Forelimb muscle (tissue), 1 donor: ENCODE measurements around the gene FUT3. TPM values are rescaled to one million over a fixed set of nuclear protein-coding genes. Genes with fewer than 3 reads are reported as not detected.
A peak's percentile ranks its signal among the peaks of the same experiment; 100 is the strongest.
"Not testable (repeated sequence)": the region's sequence is repeated elsewhere in the genome, so short reads cannot be mapped to it uniquely, and the experiment has no call there.

Experiments used
- DNase-seq: peaks from one replicate; pipeline ENCODE4 v3.0.0-alpha.2; 2013; ENCODE audit warnings: low read depth
- polyA plus RNA-seq: library from polyadenylated mRNA; unstranded; fragments of 120-200 nt; gene quantifications from one replicate; pipeline ENCODE4 v1.2.1, GENCODE V29; 2013; ENCODE audit not compliant: insufficient read length

Gene FUT3
- polyA plus RNA-seq, 1 donor = 0.25 TPM

GRCh38 chr19:5848621-5849020, 2.6 kb downstream of the FUT3 start:
- not testable (repeated sequence) for DNase-seq

DNA sequence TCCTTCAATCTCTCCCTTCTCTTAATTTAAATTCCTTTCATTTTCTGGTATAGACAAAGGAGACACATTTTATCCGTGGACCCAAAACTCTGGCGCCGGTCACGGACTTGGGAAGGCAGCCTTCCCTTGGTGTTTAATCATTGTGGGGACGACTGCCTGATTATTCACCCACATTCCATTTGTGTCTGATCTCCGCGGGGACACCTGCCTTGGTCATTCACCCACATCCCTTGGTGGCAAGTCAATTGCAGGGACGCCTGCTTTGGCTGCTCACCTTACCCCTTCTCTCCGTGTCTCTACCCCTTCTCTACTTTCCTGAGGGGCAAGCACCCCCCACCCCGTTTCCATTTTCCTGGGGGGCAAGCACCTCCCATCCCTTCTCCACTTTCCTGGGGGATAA, 3.4 kb downstream of the FUT3 start:
- DNase-seq = not testable (repeated sequence)

DNA sequence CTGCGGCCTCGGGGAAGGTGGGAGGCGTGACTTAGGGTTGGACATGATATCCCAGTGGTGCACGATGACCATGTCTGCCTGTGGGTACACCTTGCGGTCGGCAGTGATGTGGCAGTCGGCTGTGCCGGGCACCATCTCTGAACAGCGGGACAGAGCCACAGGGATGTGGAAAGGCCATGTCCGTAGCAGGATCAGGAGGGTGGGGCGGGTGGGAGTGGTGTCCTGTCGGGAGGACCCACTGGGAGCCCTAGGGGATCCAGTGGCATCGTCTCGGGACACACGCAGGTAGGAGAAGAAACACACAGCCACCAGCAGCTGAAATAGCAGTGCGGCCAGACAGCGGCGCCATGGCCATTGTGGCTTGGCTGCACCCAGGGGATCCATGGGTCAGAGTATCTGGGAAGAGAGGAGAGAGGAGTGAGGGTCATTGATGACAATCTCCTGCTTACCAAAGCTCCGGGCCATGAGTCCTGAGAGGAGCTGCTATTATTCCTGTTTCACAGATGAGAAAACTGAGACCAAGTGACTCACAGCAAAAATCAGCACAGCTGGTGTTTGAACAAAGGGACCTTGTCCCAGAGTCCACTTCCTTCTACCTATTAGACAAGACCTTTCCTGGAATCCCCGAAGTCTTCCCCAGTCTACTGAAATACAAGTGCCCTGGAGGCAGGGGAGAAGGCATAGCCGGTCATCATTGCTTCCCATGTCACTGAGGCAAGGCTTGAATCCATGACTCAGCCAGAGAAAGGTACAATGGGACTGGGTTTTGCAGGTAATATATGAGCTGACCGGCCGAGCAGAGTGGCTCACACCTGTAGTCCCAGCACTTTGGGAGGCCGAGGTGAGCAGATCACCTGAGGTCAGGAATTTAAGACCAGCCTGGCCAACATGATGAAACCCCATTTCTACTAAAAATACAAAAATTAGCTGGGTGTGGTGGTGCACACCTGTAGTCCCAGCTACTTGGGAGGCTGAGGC, 6.5 kb downstream of the FUT3 start:
- no peak for DNase-seq

DNA sequence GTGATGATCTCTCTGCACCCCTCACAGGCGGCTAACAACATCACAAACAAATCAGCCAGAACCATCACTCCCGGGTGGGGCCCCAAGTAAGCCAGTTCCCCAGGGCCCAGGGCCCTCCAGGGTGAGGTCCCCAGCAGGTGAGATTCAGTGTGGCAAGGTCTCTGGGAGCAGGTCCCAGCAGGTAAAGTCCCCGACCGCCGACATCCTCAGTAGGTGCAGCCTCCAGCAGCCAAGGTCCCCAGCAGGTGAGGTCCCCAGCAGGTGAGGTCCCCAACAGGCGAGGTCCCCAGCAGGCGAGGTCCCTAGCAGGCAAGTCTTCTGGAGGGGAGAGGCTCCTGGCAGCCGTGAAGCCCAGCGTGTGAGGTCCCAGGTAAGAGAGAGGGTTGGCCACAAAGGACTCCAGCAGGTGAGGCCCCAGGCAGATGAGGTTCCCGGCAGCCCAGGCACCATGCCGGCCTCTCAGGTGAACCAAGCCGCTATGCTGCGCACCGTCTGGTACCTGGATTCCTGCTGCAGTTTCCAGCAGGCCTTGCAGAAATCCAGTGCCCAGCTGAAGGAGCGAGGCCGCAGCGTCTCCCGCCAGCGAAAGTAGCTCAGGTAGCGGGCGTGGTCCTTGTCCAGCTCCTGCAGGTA, 7.8 kb downstream of the FUT3 start:
- no peak for DNase-seq

DNA sequence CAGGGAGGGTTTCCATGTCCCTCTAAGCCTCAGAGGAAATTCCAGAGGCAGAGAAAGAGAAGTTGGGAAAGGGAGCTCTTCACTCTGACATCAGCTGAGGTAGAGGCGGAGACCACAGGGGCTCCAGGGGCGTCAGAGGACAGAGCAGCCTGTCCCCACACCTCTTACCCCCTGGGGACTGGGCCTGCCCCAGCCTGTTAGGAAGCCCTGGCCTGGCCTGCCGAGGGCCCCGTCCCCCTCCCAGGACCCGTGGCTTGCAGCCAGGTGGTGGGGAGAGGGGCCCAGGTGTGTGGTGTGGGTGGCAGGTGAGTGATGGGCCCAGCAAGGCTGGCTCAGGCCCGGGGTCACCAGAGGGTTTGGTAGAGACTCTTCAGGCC, 9.5 kb downstream of the FUT3 start:
- not testable (repeated sequence) for DNase-seq

- DNase-seq = no peak
These were observed 11.9 kb downstream of the FUT3 start, which contains the start of gene FUT6 for GRCh38 chr19:5839065-5840017. Gene FUT6 (minus strand): TSS chr19:5839702. CDS start chr19:5832567, 7,135 bp downstream.

DNA sequence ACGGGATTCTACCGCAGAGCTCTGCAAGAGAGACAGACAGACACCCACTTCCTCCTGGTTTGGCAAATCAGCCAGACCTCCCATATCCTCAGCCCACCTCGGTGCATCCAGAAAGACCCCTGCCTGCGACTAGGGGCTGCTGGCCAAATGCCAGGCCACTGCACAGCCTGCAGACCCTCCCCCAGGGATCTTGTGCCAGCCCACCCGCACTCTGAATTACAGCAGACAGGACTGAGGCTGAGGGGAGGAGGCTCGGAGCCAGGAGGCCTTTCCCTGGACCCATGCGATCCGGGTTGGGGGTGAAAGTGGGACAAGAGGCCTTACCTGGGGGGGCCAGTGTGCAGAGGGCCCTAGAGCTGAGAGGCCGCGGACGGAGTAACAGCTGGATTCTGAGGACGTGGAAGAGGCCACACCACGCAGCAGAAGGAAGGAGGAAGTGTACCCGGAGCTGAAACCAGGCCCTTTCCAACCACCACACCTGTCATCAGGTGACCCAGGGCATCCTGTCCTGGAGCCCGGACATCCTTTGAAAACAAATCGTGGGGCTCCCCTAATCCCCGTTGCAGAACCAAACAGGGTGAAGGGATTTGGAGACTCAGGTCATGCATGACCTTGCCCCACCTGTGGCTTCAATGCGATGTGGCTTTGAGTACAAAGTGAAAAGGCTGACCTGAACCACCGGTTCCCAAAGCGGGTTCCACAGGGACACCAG, 12.7 kb downstream of the FUT3 start:
- no peak for DNase-seq

GRCh38 chr19:5837761-5838352, 13.4 kb downstream of the FUT3 start:
- DNase-seq = no peak

DNA sequence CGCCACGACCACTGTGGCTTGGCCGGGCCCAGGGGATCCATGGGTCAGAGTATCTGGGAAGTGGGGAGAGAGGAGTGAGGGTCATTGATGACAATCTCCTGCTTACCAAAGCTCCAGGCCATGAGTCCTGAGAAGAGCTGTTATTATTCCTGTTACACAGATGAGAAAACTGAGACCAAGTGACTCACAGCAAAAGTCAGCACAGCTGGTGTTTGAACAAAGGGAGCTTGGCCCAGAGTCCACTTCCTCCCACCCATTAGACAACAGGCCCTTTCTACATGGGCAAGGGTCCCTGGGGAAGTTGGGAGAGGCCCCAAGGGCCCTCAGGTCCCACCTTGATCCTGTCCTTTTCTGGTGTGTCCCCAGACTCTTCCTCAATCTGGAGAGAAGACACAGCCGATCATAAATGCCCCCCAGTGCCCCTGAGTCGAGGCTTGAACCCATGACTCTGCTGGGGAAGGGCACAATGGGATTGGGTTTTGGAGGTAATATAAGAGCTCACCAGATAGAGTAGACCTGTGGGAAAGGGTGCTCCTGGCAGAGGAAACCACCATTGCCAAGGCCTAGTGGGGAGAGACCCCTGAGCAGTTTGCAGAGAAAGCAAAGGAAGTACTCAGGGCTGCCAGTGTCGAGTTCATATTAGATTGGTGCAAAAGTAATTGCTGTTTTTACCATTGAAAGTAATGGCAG, 18.6 kb downstream of the FUT3 start:
- DNase-seq = no peak

- no peak for DNase-seq
These were observed 19.2 kb downstream of the FUT3 start for GRCh38 chr19:5832061-5832460.

DNA sequence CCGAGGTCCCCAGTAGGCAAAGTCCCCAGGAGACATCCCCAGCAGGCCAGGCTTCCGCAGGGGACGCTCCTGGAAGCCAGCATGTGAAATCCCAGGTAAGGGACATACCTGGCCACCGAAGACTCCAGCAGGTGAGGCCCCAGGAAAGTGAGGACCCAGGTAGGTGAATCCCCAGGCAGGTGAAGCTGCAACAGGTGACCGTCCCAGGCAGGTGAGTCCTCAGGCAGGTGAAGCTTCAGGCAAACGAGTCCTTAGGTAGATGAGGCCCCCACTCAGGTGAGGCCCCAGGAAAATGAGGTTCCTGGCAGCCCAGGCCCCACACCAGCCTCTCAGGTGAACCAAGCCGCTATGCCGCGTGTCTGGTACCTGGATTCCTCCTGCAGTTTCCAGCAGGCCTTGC, 20.1 kb downstream of the FUT3 start:
- DNase-seq = no peak

DNA sequence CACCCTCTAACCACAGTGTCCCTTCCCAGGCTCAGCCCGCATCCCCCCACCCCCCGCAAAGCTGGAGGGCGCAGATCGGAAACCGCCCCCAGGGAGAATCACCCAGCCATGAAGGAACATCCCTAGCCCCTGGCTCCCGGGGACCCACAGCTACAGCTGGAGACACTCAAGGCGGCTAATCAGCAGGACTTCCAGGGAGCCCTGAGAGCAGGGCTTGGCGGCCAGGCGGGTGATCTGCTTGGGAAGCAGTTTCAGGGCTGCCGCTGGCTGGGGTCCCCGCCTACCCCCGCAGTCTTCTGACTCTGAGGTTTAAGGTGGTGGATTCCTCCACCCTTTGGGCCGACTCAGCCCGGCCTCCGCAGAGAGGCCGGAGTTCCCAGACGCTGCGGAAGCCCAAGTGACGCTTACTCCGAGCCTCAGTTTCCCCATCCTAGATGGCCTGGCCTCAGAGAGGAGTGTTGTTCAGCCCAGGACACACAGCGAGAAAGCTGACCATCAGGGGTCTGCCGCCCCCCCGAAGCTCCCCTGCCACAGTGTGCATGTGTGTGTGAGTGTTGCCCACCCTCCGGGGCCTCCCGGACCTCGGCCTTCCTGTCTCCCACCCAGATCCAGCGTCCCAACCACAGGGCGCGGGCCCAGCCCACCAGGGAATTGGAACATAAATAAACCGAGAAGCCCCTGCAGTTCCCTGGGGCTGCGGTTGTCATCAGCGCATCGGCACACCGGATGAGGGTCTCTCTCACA, 21.5 kb downstream of the FUT3 start:
- DNase-seq = no peak

DNA sequence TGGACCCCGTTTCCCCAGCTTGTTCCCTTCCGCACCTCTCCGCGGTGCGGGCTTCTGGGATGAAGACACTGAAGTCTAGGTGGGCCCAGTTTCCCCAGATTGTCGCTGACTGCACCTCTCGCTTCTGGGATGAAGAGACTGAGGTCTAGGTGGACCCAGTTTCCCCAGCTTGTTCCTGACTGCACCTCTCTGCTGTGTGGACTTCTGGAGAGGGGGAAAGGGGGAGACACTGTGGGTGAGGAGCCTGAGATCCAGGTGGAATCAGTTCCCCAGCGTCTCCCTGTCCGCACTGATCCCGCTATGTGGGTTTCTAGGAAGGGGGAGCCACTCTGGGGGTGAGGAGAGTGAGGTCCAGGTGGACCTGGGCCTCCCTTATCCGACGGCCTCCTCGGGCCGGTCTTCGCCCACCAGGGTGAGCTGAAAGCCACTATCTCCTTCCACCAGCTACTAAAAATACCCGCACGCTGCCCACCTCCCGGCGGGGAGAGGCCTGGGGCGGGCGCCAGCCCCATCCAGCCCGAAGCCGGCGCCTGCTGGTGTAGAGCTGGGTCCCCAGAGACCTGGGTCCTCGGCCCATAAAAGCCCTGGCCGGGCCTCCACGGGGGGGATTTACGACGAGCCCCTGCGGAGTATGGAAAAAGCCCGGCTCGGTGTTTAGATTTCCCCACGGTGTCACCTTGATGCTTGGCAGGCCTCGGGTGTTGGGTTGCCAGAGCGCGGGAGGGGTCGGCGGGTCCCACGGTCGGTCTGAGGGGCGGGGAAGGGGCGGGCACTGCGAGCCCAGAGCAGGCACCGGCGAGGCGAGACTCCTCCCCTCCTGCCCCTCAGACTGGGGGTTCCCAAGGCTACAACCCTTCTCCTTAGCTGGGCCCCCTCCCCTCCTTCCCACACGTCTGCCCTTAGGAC, 22.3 kb downstream of the FUT3 start:
- DNase-seq = no peak

GRCh38 chr19:5827891-5828660, 23.2 kb downstream of the FUT3 start:
- DNase-seq = peak; percentile 83

DNA sequence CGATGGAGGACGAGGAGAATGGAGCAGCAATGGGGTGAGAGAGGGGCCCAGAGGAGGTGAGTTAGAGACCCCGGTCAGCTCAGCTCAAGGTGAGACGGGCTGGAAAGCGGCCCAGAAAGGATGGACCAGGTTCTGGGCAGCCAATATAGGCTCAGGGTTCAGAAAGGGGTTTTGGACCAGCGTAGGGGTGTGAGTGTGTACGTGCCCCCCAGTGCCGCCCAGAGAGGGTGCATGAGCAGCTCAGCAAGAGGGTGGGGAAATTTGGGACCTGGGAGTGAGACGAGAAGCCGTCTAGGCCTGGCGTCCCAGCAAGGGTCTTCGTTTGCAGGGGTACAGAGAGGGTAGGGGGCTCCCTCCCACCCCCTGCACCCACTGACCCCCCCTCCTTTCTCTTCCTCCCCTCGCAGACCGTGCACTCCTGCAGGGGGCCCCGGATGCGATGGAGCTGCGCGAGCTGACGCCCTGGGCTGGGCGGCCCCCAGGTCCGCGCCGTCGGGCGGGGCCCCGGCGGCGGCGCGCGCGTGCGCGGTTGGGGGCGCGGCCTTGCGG, 23.8 kb downstream of the FUT3 start:
- DNase-seq = no peak

- DNase-seq = no peak
These were observed 24.5 kb downstream of the FUT3 start for GRCh38 chr19:5826531-5827341.
